ENCODE results near the gene EMD.
"Not testable (repeated sequence)": the region's sequence is repeated elsewhere in the genome, so short reads cannot be mapped to it uniquely, and the experiment has no call there.

EMD gene

DNA sequence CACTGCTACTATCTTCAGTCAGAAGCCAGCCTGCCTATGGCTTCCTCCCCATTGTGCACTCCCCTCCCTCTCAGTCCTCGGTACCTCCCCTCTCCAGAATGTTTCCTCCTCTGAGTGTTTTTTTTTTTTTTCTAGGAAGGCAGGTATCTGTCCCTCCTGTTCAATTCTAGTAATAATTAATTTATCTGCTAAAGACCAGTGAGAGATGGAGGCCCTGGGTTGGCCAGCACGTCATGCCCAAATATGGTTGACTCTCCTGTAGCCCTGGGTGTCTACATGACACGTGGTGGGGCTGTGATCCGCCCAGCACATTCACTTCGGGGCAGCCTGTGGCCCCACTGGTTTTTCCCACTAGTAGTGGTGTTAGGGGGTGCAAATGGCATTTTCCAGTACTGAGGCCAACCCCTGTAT, 6.5 kb upstream of the EMD start:
- DNase-seq = no peak

DNA sequence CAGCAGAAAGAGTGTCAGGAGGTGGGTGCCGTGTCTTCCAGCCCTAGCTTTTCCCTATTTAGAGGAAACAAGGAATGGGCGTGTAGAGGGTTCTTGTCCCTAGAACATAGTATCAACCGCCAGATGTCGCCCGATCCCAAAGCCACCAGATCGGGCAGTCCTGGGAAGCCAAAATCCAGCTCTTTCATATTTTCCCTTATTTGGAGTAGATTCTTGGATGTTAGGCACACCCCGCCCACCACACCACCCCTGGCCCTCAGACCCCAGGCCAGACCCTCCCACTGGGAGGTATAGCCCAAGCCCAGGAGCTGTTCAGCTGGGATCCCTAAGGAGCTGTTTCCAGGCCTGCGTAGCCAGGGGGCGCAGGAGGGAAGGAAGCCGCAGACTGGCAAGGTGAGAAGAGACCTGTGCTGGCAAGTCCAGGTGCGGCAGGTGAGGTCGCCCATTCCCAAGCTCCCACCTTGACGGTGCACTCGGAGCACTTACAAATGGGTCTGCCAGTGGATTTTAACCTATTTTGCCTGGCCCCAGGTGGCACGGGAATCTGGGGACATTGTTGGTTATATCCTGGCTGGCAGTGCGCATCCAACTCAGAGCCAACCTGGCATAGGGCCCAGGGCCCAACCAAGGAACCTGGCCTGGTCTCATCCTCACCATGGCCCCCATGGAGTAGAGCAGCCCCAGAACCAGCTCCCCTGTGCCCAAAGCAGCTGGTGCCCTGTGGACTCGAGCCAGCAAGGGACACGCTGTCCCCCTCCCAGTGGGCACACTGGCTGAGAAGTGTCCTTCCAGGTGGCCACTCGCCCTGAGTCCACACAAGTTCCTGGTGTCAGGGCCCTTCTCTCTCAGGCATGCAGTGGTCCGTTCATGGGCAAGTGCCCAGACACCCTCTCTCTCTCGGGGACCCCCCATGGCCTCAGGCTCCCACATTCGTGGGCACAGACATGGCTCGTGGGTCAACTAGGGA, 5.5 kb upstream of the EMD start:
- peak in 8 of 14 donors; percentile 17 to 64 (median 56) for DNase-seq

DNA sequence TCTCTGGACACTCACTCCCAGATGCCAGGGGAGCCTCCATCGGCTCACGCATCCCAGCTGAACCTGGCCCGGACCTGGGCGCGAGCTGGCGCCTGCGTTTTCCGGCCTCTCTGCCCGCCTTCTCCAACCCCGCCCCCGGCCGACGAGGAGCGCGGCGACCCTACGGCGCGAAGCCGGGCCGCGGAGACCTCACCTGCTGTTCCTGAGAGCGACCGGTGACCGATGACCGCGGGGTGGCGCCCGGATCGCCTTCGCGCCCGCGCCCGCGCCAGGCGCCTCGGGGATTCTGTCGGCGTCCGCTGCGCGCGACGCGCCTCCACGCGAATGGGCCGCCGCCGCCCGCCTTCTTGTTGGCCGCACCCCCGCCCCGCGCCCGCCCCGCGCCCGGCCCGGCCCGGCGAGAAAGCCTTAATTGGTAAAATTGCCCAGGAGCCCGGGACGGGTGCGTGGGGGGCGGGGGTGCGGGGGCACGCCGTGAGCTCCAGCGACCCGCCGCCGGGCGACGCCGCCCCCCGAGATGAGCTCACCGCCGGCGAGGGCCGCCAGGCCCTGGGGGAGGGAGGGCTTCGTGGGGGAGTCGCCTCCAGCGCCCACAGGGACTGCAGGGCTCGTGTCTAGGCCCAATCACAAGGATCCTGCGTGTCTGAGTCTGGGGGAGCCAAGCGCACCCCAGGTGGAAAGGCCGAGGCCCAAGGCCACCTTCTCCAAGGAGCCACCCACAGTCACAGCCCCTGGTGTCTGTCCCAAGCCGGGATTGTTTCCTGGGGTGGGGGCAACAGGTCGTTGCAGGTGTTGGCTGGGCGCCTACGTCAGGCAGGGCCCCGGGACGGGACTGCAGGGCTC, 4.6 kb upstream of the EMD start, which contains the start of gene FLNA:
FLNA (minus strand) TSS at position 322 of the 843 bp plus-strand sequence. CDS start 3,389 bp downstream, outside the sequence.
- DNase-seq = no peak

DNA sequence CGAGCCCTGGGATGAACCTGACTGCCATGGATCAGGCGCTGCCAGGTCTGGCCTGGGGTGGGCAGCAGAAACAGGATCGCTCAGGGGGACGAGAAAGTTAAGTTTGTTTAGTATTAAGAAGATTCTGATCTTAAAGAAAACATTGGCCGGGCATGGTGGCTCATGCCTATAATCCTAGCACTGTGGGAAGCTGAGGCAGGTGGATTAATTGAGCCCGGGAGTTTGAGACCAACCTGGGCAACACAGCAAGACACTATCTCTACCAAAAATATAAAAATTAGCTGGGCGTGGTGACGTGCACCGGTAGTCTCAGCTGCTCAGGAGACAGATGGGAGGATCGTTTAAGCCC, 4.0 kb upstream of the EMD start:
- DNase-seq = no peak

DNA sequence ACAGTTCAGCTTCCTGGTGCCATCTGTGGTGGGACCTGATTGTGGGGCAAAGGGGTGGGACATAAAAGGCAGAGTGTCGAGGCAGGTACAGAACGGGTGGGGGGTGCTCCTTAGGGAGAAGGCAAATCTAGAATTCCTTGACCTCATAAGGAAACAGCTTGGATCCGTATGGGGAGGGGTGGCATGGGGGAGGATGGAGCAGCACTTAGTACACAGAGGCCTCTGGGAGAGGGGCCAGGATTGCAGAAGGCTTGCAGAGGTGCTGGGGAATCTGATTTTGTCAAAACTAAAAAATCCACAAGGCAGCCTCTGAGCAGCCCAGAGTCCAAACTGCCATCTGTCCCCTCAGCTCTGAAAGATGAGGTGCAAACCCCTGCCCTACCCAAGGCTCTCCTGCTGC, 2.3 kb upstream of the EMD start:
- no peak for DNase-seq

DNA sequence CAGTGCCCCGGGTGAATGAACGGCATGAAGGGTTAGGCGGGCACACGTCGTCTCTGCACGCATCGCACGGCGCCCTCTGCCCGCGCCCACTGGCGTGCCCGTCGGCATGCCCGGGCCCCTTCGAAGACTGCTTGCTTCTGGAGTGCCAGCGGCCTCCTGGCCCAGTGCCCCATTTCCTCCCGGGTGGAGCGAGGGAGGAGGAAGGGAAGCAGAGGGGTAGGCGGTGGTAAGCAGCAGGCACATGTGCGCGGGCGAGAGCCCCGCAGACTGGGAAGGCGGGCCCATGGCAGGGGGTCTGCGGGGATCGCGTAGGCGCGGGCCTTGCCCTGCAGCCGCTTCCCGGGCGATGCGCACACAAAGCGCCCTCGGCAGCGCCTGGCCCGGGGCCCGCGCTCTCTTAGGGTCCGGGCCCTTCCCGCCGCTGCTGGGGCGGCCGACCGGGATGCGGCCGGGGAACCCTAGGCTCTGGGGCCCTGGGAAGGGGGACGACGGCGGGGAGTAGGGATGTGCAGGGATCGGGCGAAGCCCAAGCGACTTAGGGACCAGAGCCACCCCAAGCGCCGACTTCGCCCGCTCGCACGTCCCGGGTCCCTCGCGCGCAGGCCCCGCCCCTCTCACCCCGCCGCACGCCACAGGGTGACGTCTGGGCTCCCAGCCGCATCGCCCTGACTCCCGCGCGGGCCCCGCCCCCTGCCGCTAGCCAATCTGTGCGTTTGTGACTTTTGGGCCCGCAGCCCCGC, 866 bp upstream of the EMD start:
- DNase-seq = peak in 7 of 14 donors; percentile 18 to 72 (median 52)

DNA sequence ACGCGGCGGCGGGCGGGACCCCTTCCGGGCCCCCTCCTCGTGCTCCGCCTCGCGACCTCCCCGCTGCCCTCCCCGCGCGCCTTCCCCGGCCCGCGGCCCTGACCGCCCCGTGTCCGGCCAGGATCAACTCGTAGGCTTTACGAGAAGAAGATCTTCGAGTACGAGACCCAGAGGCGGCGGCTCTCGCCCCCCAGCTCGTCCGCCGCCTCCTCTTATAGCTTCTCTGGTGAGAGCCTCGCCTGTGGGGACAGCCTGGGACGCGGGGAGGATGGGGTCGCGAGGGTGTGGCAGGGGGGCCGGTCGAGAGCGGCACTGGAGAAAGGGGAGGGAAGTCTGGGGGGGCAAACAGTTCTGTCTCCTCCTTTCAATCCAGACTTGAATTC, 465 bp downstream of the EMD start:
- no peak for DNase-seq

DNA sequence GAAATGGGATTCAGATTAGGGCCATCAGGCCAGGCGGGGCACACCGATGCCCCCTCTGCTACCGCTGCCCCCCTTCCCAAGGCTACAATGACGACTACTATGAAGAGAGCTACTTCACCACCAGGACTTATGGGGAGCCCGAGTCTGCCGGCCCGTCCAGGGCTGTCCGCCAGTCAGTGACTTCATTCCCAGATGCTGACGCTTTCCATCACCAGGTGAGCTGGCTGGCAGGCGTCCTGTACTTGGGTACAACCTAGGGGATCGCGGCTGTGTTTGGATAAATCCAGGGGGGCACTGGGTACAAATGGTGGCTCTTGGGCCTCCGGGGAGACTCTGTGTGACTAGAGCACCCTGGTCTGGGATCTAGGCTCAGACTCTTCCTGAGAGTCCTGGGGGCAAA, 1.1 kb downstream of the EMD start:
- no peak for DNase-seq

DNA sequence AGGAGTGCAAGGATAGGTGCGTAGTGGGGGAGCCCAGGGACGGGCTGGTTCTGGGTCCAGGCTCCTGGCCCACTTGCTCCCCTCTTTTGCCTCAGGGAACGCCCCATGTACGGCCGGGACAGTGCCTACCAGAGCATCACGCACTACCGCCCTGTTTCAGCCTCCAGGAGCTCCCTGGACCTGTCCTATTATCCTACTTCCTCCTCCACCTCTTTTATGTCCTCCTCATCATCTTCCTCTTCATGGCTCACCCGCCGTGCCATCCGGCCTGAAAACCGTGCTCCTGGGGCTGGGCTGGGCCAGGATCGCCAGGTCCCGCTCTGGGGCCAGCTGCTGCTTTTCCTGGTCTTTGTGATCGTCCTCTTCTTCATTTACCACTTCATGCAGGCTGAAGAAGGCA, 1.7 kb downstream of the EMD start:
- DNase-seq = no peak

DNA sequence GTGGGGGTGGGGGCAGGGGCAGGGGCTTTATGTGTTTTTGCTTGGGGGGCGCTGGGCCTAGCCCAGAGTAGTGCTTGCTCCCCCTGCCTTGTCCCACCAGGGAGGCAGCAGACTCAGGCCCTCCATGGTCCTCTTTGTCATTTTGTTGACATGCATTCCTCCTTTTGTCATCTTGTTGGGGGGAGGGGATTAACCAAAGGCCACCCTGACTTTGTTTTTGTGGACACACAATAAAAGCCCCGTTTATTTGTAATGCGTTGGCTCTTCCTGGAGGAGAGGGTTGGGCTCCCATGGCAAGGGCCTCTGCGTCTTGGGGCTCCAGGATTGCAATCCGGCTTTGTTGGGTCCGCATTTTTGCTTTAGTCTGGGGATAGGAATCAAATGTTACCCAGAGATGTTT, 2.2 kb downstream of the EMD start:
- DNase-seq = no peak

DNA sequence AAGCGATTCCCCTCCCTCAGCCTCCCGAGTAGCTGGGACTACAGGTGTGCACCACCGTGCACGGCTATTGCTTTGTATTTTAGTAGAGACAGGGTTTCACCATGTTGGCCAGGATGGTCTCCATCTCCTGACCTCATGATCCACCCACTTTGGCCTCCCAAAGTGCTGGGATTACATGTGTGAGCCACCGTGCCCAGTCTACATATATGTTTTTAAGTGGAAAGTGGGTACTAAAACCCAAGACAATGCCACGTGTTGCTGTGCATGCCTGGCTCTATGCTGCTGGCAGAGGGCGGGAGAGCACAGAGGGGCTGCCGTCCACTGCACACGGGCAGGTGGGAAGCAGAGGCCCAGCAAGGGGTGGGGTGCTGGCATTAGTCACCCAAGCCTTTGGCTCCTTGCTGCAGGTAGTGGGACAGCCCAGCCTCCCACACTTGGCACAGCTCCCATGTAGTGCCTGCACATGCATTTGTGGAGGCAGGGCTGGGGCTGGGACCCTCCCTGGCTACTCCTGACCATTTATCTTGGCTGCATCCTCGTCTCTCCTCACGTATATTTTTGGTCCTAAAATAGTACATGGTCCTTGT, 3.5 kb downstream of the EMD start:
- no peak for DNase-seq

DNA sequence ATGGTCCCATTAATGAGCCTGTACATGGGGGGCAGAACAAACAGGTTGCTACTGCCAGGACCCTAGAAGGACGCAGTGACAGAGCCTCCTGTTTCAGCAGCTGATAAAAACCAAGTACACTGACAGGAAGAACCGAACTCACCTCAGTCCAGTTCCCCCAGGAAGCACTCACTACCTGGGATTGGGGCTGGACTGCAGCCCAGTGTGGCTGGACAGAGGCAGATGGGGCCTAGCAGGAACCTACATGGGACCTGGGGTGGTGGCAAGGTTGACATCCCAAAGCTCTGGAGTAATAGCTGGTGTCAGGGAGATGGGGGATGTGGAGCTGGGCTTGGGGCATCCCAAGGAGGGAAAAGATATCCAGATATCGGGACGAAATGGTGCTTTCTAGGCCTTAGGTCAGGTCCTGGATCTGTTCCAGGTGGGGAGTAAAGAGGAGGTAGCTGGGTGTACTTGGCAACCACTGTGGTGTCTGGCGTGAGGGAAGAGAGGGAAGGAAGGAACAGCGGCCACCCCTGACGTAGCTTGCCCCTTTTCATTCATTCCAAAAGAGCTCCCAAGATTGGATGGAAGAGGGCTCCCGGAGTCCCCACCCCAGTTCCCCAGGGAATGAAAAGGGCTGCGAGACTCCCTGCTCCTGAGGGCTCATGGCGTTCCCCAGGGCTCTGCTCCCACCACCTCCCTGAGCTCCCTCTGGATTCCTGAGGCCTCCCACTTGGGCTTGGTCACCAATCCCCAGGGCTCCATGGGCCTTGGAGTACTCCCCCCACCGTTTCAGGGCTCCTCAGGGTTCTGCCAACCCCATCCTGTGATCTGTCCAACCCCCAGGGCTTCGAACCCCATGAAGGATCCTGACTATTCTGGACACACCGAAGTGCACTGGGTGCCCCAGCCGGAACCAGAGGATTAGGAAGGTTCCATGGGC, 4.5 kb downstream of the EMD start:
- DNase-seq = no peak

DNA sequence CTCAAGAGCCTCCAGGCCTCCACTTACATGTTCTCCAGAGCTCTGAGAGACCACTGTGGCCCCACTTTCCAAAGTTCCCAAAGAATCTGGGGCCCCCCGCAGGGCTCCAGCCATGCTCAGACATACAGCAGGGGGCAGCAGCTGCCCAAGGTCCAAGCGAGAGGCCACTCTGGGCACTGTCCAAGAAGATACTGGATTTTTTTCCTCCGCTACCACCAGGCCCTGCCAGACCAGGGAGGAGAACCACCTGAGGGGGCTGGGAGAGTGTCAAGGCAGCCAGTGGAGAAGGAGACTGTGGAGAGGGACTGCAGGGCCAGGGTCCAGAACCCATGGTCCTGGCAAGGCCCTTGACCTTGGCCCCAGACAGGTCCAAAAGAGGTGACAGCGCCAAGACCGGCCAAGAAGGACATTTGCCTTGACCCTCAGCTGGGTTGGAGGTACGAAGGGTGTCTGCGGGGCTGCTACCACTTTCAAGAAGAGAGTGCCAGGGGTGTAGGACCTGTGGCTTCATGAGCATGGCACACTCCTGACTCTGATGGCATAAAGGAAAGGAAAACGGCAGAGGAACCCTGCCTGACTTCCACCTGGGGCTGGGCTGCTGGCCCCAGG, 5.3 kb downstream of the EMD start:
- no peak for DNase-seq

DNA sequence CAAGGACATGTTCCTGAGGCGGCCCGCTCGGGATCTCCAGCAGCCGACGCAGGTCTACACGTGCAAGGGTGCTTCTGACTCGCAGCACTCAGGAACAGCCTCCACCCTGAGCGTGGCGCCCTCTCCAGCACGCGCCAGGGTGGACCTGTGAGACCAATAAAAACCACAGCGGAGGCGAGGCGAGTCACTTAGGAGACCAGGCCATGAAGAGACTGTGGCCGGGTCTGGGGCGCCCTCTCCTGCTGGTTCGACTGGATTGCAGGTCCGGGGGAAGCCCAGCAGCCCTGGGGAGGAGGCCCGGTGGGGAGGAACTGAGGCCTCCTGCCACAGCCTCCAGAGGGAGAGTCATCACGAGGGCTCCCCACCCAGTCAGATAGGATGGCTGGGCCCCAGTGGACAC, 9.0 kb downstream of the EMD start:
- DNase-seq = not testable (repeated sequence)

DNA sequence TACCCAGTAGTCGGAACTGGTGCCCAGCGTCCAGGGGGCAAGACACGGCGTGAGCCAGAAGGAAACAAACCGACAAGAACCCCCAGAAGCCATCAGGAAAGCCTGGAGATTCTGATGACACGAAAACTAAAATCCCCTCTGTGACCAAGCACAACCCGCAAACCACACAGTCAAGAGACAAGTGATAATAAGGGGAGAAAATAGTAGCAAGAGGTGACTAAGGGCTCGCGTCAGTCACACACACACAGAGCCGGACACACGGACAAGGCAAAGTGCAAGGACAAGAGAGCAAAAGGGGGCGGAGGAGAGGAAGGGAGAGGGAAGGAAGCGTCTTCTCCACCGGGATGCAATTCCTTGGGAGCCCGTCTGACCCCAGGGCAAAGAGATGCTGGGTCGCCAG, 9.6 kb downstream of the EMD start:
- not testable (repeated sequence) for DNase-seq

DNA sequence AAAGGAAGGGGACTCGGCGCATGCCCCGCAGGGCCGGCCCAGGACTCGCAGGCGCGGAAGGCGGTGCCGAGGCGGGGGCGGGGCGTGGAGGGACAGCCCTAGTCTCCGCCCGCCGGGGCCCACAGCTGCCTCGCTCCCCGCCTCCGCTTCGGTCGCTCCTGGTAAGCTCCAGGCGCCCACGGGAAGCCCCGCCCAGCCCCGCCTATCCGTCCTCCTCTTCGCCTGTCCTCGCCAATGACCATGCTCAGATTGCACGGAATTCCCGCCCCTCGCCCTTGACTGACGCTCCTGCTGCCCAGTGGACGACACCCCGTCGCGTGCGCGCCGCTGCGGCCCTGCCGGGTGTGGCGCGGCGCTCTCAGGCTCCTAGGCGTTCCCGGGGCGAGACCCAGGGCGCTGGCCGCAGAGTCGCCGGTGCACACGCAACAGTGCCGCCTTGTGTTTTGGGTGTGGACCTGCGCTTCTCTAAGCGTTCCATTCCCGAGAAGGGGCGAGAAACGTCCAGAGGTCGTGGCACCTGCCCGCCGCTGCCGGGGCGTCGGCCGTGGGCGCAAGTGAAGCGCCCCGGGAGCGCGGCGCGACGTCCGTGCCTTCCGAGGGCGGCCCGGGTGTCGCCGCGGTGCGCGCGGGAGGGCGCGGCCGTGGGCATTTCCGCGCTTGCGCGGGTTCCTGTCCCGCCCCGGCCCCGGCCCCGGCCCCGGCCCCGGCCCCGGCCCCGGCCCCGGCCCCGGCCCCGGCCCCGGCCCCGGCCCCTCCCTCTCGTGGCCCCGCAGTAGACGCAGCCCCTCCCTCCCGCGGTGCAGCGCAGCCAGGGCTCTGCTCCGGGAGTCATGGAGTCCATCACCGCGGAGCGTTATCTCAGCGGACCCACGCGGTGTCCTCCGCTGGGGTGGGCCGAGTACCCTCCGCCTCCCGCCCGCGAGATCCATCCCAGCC, 11.0 kb downstream of the EMD start:
- DNase-seq = not testable (repeated sequence)

DNA sequence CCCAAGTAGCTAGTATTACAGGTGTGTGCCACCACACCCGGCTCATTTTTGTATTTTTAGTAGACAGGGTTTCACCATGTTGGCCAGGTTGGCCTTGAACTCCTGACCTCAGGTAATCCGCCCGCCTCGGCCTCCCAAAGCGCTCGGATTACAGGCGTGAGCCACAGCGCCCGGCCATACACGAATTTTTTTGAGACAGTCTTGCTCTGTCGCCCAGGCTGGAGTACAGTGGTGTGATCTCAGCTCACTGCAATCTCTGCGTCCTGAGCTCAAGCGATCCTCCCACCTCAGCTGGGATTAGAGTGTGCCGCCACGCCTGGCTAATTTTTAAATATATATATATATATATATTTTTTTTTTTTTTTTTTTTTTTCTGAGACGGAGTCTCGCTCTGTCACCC, 17.3 kb downstream of the EMD start:
- DNase-seq = not testable (repeated sequence)

DNA sequence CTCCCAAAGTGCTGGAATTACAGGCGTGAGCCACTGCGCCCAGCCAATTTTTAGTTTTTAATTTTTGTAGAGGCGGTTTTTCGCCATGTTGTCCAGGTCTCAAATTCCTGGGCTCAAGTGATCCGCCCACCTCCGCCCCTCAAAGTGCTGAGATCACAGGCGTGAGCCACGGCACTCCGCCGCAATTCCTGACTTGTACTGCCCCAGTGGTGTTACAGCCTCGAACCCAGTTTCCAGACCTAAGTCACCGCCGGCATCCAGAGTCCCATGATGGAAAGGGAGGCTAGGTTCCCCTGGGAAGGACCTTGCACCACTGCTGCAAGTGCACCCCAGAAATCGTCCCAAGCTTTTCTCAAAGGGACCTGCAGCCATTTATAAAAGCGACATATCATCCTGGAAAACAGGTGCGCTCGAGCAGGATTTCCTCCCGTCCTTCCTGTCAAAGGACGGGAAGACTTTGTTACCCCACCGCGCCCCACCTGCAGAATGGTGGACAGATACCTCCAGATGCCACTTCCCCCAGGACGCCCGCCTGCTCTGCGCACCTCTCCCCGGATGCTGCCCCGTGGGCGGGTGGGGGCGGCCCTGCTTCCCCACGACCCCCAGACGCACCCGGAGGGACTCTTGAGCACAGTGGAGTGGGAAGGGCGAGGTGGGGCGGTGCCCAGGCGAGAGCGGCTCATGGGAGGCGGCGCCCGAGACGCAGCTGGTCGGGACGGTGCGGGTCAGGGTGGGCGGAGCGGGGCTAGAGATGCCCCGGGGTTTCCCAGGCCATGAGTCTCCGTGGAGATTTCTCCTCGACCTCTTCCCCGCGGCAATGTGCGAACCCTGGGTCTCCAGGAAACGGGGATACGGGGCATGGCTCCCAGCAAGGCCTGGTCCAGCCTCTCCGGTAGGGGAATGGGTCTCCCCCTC, 18.1 kb downstream of the EMD start:
- peak in 7 of 14 donors; percentile 35 to 72 (median 58) for DNase-seq

Data from C1 segment of cervical spinal cord (tissue), 14 donors.